Transverse colon (tissue), 4 donors: ENCODE measurements around the gene CCNB1IP1. TPM values are rescaled to one million over a fixed set of nuclear protein-coding genes. Genes with fewer than 3 reads are reported as not detected.

Experiments
- DNase-seq: peaks from one replicate; pipeline ENCODE4 v3.0.0-alpha.2; 2019
- H3K27ac ChIP-seq, 4 donors: fragments of 200-600 bp; sonication (generic); 2 replicates each; pipeline ENCODE4 v1.5.1; 2016 to 2018; ENCODE audit warnings: inconsistent platforms in 4 of 4
- H3K27me3 ChIP-seq: fragments of 200-600 bp; sonication (generic); 2 replicates; pipeline ENCODE4 v1.5.1; 2017; ENCODE audit warnings: inconsistent platforms
- H3K36me3 ChIP-seq, 4 donors: fragments of 200-600 bp; sonication (generic); 2 replicates each; pipeline ENCODE4 v1.5.1; 2017 to 2019; ENCODE audit warnings: inconsistent platforms in 4 of 4
- H3K4me1 ChIP-seq, 4 donors: fragments of 200-600 bp; sonication (generic); 2 replicates each; pipeline ENCODE4 v1.5.1; 2017 to 2020; ENCODE audit warnings: inconsistent platforms in 4 of 4
- H3K4me3 ChIP-seq, 4 donors: fragments of 200-600 bp; sonication (generic); 1 replicate in 1 of 4; 2 replicates in 3 of 4; pipeline versions ENCODE4 v1.5.1 to v1.6.1; 2017 to 2019; ENCODE audit warnings: inconsistent platforms in 4 of 4
- H3K9me3 ChIP-seq, 2 donors: fragments of 200-600 bp; sonication (generic); 2 replicates each; pipeline ENCODE4 v1.5.1; 2017 to 2019; ENCODE audit warnings: inconsistent platforms in 2 of 2
- EP300 ChIP-seq: sonication (generic); formaldehyde crosslinking; IDR thresholded peaks from one replicate; pipeline ENCODE4 v1.6.1; 2017; ENCODE audit warnings: antibody characterized with exemption, low read depth
- POLR2A ChIP-seq: fragments of 450-650 bp; IDR thresholded peaks from one replicate; pipeline ENCODE4 v1.6.1; 2016; ENCODE audit warnings: antibody characterized with exemption, mild to moderate bottlenecking, moderate library complexity
- POLR2AphosphoS5 ChIP-seq, 3 donors: sonication (generic); formaldehyde crosslinking; IDR thresholded peaks; one replicate each; pipeline ENCODE4 v1.6.1; 2016; ENCODE audit warnings: antibody characterized with exemption in 3 of 3
- WGBS, 2 donors: methylation state at CpG; one replicate each; pipeline ENCODE4 v1.1.5; 2018; ENCODE audit warnings: low coverage in 1 of 2; 5-methylcytosine and 5-hydroxymethylcytosine counted together
- in situ Hi-C, 4 donors: fragments of 200-750 bp; cut with MboI; loops; one replicate each; pipeline versions ENCODE4 v1.15.0 to v1.15.1; 2017; ENCODE audit warnings: low sequenced_read_pairs in 3 of 4, low pct_ligation_motif_present in 1 of 4, low pct_unique_long_range_greater_than_20kb in 1 of 4
- intact Hi-C: fragments of 100-400 bp; cut with DNase I; formaldehyde crosslinking; loops from one replicate; pipeline ENCODE4 v1.15.1; 2023; ENCODE audit warnings: low total_unique reads
- total RNA-seq, 4 donors: library from RNA; depleted of rRNA; stranded (reverse); fragments of >200 nt; gene quantifications; one replicate each; pipeline ENCODE4 v1.1.0, GENCODE V29; 2016
- TF ChIP-seq, protein P1 (sequence below), 5 experiments: fragments of 200-600 bp in 3 of 5; fragments of 450-650 bp in 2 of 5; sonication (generic) in 3 of 5; IDR thresholded peaks; 1 replicate in 2 of 5; 2 replicates in 3 of 5; pipeline ENCODE4 v1.5.1; 2016 to 2017; ENCODE audit warnings: antibody characterized with exemption in 5 of 5, inconsistent platforms in 3 of 5, mild to moderate bottlenecking in 2 of 5, moderate library complexity in 1 of 5

CCNB1IP1 gene
- total RNA-seq, 4 donors from 2014 or later = 11.9 to 38.3 (median 23.9) TPM

DNA sequence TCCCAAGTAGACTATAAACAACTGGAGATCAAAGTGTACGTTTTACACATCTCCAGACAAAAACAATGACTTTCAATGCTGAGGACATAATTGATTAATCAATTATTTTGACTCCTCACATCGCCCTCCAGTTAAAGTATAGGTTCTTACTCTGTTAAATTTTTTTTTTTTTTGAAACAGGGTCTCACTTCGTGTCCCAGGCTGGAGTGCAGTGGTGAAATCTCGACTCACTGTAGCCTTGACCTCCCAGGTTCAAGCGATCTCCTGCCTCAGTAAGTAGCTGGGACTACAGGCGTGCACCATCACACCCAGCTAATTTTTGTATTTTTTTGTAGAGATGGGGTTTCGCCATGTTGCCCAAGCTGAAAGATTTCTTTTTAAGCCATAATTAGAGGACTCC lies 938 bp upstream of the CCNB1IP1 start:
- H3K4me3 ChIP-seq = no peak overlapping the region
- 75 to 77% methylated on average over 6 to 7 of the region's 7 CpGs for WGBS, 2 donors
- DNase-seq = no peak
- in situ Hi-C loops = loop anchor here in 3 of 4 donors (5.0 to 25.0 kb wide), 4 partner anchors 128 to 353 kb away; partner anchors contain the start of genes ANG (in 2 of the 3), APEX1 (in 2 of the 3), OSGEP (in 2 of the 3) and PIP4P1 (in 2 of the 3)
- TF ChIP-seq, protein P1, sequence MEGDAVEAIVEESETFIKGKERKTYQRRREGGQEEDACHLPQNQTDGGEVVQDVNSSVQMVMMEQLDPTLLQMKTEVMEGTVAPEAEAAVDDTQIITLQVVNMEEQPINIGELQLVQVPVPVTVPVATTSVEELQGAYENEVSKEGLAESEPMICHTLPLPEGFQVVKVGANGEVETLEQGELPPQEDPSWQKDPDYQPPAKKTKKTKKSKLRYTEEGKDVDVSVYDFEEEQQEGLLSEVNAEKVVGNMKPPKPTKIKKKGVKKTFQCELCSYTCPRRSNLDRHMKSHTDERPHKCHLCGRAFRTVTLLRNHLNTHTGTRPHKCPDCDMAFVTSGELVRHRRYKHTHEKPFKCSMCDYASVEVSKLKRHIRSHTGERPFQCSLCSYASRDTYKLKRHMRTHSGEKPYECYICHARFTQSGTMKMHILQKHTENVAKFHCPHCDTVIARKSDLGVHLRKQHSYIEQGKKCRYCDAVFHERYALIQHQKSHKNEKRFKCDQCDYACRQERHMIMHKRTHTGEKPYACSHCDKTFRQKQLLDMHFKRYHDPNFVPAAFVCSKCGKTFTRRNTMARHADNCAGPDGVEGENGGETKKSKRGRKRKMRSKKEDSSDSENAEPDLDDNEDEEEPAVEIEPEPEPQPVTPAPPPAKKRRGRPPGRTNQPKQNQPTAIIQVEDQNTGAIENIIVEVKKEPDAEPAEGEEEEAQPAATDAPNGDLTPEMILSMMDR (IDR thresholded peaks at IDR 0.05) = no peak
- TF ChIP-seq POLR2A (no peak), POLR2AphosphoS5 (IDR thresholded peaks at IDR 0.05) (no peak), EP300 (no peak)
- peak overlapping the region in 3 of 4 donors; percentile 89 to 95 (median 92) for H3K27ac ChIP-seq
- no peaks in the 10 kb centered on the region for H3K36me3 ChIP-seq
- H3K9me3 ChIP-seq = no peaks in the 10 kb centered on the region
- intact Hi-C loops = loop anchor here (10.0 kb wide), 1 partner anchor 281 kb away; no protein-coding TSS in a partner anchor
- no peaks in the 10 kb centered on the region for H3K27me3 ChIP-seq
- peaks cover 5 to 24% (median 7%) of the 10 kb centered on the region in 4 donors for H3K4me1 ChIP-seq

GRCh38 chr14:20333494-20333841 lies 389 bp upstream of the CCNB1IP1 start:
- DNase-seq = no peak
- Histone ChIP-seq H3K4me1 (peaks cover 5 to 24% (median 7%) of the 10 kb centered on the region in 4 donors), H3K4me3 (peak overlapping the region in 3 of 4 donors; percentile 48 to 69 (median 58)), H3K9me3 (no peaks in the 10 kb centered on the region), H3K27me3 (no peaks in the 10 kb centered on the region), H3K27ac (peak overlapping the region; percentile 89 to 95 (median 93)), H3K36me3 (no peaks in the 10 kb centered on the region)
- in situ Hi-C loops (loop anchor here in 3 of 4 donors (5.0 to 25.0 kb wide), 4 partner anchors 129 to 354 kb away; partner anchors contain the start of genes ANG (in 2 of the 3), APEX1 (in 2 of the 3), OSGEP (in 2 of the 3) and PIP4P1 (in 2 of the 3)), intact Hi-C loops (loop anchor here (10.0 kb wide), 1 partner anchor 281 kb away; no protein-coding TSS in a partner anchor)
- TF ChIP-seq, protein P1 (IDR thresholded peaks at IDR 0.05) = no peak
- TF ChIP-seq POLR2A (no peak), POLR2AphosphoS5 (IDR thresholded peaks at IDR 0.05) (no peak), EP300 (no peak)
- WGBS, 2 donors = 3% methylated on average over 3 of the region's 3 CpGs

- peak overlapping the region; percentile 48 to 69 (median 60) for H3K4me3 ChIP-seq
- H3K9me3 ChIP-seq = no peaks in the 10 kb centered on the region
- H3K4me1 ChIP-seq = peaks cover 5 to 29% (median 7%) of the 10 kb centered on the region in 4 donors
- H3K27me3 ChIP-seq = no peaks in the 10 kb centered on the region
- WGBS, 2 donors = 2 to 13% methylated on average over 2 to 4 of the region's 4 CpGs
- H3K27ac ChIP-seq = peak overlapping the region; percentile 89 to 95 (median 93)
- no peaks in the 10 kb centered on the region for H3K36me3 ChIP-seq
- peak; percentile 11 for DNase-seq
- TF ChIP-seq POLR2A (no peak), EP300 (no peak), POLR2AphosphoS5 (IDR thresholded peaks at IDR 0.05) (no peak)
- TF ChIP-seq, protein P1 (IDR thresholded peaks at IDR 0.05) = no peak
- in situ Hi-C loops = loop anchor here in 3 of 4 donors (5.0 to 25.0 kb wide), 4 partner anchors 130 to 355 kb away; partner anchors contain the start of genes ANG (in 2 of the 3), APEX1 (in 2 of the 3), OSGEP (in 2 of the 3) and PIP4P1 (in 2 of the 3)
- intact Hi-C loops = loop anchor here (10.0 kb wide), 1 partner anchor 282 kb away; no protein-coding TSS in a partner anchor
Observed at GRCh38 chr14:20332431-20332787, 670 bp downstream of the CCNB1IP1 start.

- 53 to 73% methylated on average over 2 of the region's 2 CpGs for WGBS, 2 donors
- in situ Hi-C loops = loop anchor here in 3 of 4 donors (5.0 to 25.0 kb wide), 4 partner anchors 131 to 356 kb away; partner anchors contain the start of genes ANG (in 2 of the 3), APEX1 (in 2 of the 3), OSGEP (in 2 of the 3) and PIP4P1 (in 2 of the 3)
- no peaks in the 10 kb centered on the region for H3K27me3 ChIP-seq
Observed at GRCh38 chr14:20331053-20331613, 1.9 kb downstream of the CCNB1IP1 start.

More at GRCh38 chr14:20331053-20331613, 1.9 kb downstream of the CCNB1IP1 start:
- Histone ChIP-seq H3K9me3 (no peaks in the 10 kb centered on the region), H3K36me3 (peaks cover 0 to 5% (median 0%) of the 10 kb centered on the region in 4 donors), H3K4me1 (peaks cover 5 to 35% (median 7%) of the 10 kb centered on the region in 4 donors), H3K4me3 (no peak overlapping the region), H3K27ac (peak overlapping the region in 1 of 4 donors; percentile 95)
- intact Hi-C loops = loop anchor here (10.0 kb wide), 1 partner anchor 284 kb away; no protein-coding TSS in a partner anchor
- no peak for DNase-seq
- TF ChIP-seq, protein P1 (IDR thresholded peaks at IDR 0.05) = no peak
- TF ChIP-seq POLR2AphosphoS5 (IDR thresholded peaks at IDR 0.05) (no peak), EP300 (no peak), POLR2A (no peak)
